Measurements from ENCODE around the gene PIK3CG. TPM values are rescaled to one million over a fixed set of nuclear protein-coding genes. Genes with fewer than 3 reads are reported as not detected.
"Not testable (repeated sequence)": the region's sequence is repeated elsewhere in the genome, so short reads cannot be mapped to it uniquely, and the experiment has no call there.

Gene PIK3CG
- total RNA-seq, 4 donors from 2014 or later, result 6.2 to 34.7 (median 9.7) TPM

GRCh38 chr7:106823631-106824030 lies 41.5 kb upstream of the PIK3CG start:
- Histone ChIP-seq H3K27me3 (no peaks in the 10 kb centered on the region), H3K36me3 (no peaks in the 10 kb centered on the region), H3K9me3 (no peaks in the 10 kb centered on the region), H3K4me1 (no peaks in the 10 kb centered on the region), H3K4me3 (no peak overlapping the region), H3K27ac (no peak overlapping the region)
- TF ChIP-seq CTCF (IDR thresholded peaks at IDR 0.05), result no peak
- no peak for TF ChIP-seq POLR2A (IDR thresholded peaks at IDR 0.05)
- DNase-seq, result no peak

GRCh38 chr7:106824458-106824857 lies 40.6 kb upstream of the PIK3CG start:
- Histone ChIP-seq H3K4me3 (no peak overlapping the region), H3K9me3 (no peaks in the 10 kb centered on the region), H3K27ac (no peak overlapping the region), H3K4me1 (no peaks in the 10 kb centered on the region), H3K27me3 (no peaks in the 10 kb centered on the region), H3K36me3 (no peaks in the 10 kb centered on the region)
- DNase-seq, result no peak
- TF ChIP-seq CTCF (IDR thresholded peaks at IDR 0.05), result no peak
- TF ChIP-seq POLR2A (IDR thresholded peaks at IDR 0.05), result no peak

GRCh38 chr7:106827626-106828025 lies 37.5 kb upstream of the PIK3CG start:
- no peaks in the 10 kb centered on the region for H3K4me1 ChIP-seq
- H3K4me3 ChIP-seq, result no peak overlapping the region
- H3K27ac ChIP-seq, result no peak overlapping the region
- no peaks in the 10 kb centered on the region for H3K36me3 ChIP-seq
- DNase-seq, result no peak
- H3K9me3 ChIP-seq, result no peaks in the 10 kb centered on the region
- H3K27me3 ChIP-seq, result no peaks in the 10 kb centered on the region
- TF ChIP-seq POLR2A (IDR thresholded peaks at IDR 0.05) (no peak), CTCF (IDR thresholded peaks at IDR 0.05) (no peak)

GRCh38 chr7:106829496-106829895 lies 35.6 kb upstream of the PIK3CG start:
- no peak overlapping the region for H3K4me3 ChIP-seq
- no peaks in the 10 kb centered on the region for H3K27me3 ChIP-seq
- no peak overlapping the region for H3K27ac ChIP-seq
- TF ChIP-seq POLR2A (IDR thresholded peaks at IDR 0.05), result no peak
- TF ChIP-seq CTCF (IDR thresholded peaks at IDR 0.05), result no peak
- H3K9me3 ChIP-seq, result no peaks in the 10 kb centered on the region
- no peaks in the 10 kb centered on the region for H3K36me3 ChIP-seq
- H3K4me1 ChIP-seq, result no peaks in the 10 kb centered on the region
- DNase-seq, result no peak

GRCh38 chr7:106830896-106831295 lies 34.2 kb upstream of the PIK3CG start:
- not testable (repeated sequence) for H3K9me3 ChIP-seq, H3K36me3 ChIP-seq, H3K4me1 ChIP-seq, H3K27ac ChIP-seq, H3K27me3 ChIP-seq, H3K4me3 ChIP-seq, DNase-seq

GRCh38 chr7:106836816-106837215 lies 28.3 kb upstream of the PIK3CG start:
- no peak for DNase-seq
- H3K4me1 ChIP-seq, result no peaks in the 10 kb centered on the region
- no peaks in the 10 kb centered on the region for H3K27me3 ChIP-seq
- no peaks in the 10 kb centered on the region for H3K36me3 ChIP-seq
- TF ChIP-seq POLR2A (IDR thresholded peaks at IDR 0.05) (no peak), CTCF (IDR thresholded peaks at IDR 0.05) (no peak)
- H3K27ac ChIP-seq, result no peak overlapping the region
- no peak overlapping the region for H3K4me3 ChIP-seq
- no peaks in the 10 kb centered on the region for H3K9me3 ChIP-seq
